Inflammatory macrophage (primary cell): ENCODE results near the gene GALNT7.
"Not testable (repeated sequence)": the region's sequence is repeated elsewhere in the genome, so short reads cannot be mapped to it uniquely, and the experiment has no call there.

Experiments
- DNase-seq, 2 donors: peaks; one replicate each; pipeline ENCODE4 v3.0.0-alpha.2; 2020 to 2022

Gene GALNT7

DNA sequence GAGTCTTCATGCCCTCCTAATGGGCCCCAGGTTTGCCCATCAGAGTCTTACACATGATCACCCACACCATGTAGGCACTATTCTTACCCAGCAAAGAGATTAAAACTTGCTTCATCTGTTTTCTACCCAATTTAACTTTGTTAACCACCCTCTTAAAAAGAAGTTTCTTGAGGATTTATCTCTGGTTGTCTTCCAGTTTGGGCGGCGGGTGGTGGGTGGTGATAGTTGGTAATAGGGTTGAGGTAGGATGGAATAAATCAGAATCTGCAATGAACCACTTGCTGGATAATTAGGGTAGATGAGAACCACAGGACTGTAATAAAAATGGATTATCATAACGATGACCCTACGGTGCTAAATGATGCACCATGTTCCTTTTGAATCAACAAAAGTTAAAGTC is 30.9 kb downstream of the GALNT7 start:
- DNase-seq = no peak

DNA sequence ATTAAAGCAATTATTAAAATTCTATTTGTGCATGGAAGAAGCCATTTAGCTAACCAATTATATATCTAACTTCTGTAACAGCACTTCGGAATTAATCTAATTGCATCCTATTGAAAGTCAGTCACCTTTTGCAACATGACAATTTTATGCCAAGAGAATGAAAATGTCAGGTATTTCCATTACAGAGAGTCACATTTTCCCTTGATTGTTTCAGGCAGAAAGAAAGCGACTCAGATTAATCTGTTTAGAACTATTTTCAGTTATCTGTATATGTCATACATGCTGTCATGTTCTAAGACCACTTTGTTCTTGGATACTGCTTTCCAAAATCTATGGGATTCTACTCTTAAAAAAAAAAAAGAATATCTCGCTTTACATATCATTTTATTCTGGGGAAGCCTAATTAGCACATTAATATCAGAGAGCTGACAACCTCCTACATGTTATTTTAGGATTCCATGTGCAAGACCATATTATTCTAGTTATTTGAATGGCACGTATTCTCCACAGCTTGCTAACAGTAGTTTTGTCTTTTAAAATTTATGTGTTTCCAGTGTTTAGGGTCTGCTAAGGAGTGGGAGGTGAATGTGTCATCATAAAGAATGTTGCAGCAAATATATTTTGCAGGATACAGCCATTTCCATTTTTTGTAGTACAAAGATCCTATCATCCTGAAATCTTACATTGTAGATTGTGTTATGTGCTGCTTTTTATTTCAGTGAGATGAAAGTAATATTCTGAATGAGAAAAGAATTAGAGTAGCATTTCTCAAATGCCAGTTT is 31.7 kb downstream of the GALNT7 start:
- DNase-seq = no peak

- DNase-seq = no peak
Observed at GRCh38 chr4:173202395-173202794, 33.8 kb downstream of the GALNT7 start.

GRCh38 chr4:173205656-173206055 is 37.0 kb downstream of the GALNT7 start:
- no peak for DNase-seq

DNA sequence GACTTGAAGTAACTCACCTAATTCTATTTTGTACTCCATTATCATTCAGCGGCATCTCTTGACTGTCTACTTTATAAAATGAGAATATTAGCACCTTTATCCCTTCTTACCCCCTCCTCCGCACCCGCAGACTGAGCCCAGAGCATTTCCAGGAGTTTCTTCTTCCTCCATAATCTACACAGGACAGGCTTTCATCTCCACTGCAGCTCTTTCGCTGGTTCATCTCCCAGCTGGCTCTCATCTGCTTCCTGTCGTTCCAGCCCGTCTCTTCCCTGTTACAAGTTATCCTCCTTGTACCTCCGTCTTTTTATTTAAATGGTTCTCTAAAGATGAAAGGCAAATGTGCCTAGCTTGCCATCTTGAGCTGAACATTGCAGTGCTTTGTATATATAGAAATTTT is 39.8 kb downstream of the GALNT7 start:
- DNase-seq = no peak

- DNase-seq = no peak
Observed at GRCh38 chr4:173211222-173211621, 42.6 kb downstream of the GALNT7 start.

- no peak for DNase-seq
Observed at GRCh38 chr4:173211838-173212237, 43.2 kb downstream of the GALNT7 start.

DNA sequence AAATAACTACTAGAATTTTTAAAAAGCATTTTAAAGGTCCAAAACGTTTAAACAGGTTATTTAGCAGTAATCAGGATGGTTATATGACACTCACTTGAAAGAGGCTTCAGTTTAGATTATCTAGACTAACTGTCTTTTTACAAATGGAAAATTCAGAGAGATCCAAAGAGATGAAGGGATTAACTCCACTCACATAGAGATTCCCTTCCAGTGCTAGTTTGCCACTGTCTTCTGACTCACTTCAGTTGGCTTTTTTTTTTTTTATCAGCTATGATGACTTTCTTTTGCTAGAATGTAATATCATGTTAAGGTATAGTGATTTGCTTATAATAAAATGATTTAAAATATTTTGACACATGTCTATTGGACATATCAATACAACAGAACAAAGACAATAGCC is 43.8 kb downstream of the GALNT7 start:
- DNase-seq = no peak

DNA sequence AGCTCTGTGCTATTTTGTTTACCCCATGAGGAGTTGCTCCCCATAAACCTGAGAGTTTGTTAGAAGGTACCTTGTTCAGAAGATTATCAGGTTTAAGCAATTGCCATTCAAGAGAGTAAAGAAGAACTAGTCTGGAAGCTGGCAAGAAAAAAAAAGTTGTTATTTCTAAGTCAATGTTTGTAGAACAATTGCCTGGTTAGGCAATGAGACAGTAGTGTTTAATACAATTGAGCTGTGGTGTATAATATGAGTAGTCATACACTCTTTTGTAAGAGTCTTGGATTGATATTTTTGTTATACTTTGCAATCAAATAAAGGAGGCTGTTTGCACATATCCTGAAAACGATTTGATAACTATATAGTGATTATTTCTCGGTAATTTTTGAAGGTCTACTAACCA is 44.7 kb downstream of the GALNT7 start:
- DNase-seq = no peak

- DNase-seq = no peak
Observed at GRCh38 chr4:173214231-173214630, 45.6 kb downstream of the GALNT7 start.

DNA sequence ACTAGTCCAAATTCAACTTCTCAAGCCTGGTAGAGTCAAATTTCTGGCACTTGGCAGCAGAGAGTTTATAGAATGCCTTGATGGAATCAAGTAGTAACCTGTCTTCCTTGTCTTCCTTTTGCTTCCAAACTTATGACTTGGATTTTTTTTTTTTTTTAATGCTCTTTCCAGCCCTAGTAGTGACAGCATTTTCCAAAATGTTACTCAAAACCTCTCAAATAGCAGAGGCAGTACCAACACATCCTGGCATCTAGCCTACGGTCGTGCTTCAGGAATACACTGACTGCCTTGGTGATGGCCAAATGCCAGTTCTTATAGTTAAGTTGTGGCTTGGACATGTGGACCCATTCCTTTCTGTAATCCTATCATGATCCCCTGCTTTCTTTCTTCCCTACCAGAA is 46.0 kb downstream of the GALNT7 start:
- no peak for DNase-seq

DNA sequence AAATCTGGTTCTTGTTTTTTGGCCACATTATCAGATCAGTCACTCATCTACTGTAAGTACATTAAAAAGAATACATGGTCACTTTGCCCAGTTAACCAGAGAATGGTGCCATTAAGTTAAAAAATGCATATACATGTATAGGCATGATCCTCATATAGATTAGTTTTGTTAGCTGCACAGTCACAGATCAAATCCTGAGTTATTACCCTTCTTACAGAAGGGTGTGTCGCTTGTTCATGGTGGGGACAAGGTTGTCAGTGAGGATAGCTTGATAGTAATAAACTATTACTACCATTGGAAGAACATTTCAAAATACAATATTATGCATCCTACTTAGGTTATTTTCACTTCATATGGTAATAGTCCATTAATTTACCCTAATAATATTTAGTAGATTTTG is 48.5 kb downstream of the GALNT7 start:
- no peak for DNase-seq

- peak in 1 of 2 donors; percentile 26 for DNase-seq
Observed at GRCh38 chr4:173217727-173218126, 49.1 kb downstream of the GALNT7 start.

GRCh38 chr4:173218411-173219125 is 50.0 kb downstream of the GALNT7 start:
- DNase-seq = no peak

GRCh38 chr4:173219126-173219437 is 50.5 kb downstream of the GALNT7 start:
- DNase-seq = not testable (repeated sequence)

DNA sequence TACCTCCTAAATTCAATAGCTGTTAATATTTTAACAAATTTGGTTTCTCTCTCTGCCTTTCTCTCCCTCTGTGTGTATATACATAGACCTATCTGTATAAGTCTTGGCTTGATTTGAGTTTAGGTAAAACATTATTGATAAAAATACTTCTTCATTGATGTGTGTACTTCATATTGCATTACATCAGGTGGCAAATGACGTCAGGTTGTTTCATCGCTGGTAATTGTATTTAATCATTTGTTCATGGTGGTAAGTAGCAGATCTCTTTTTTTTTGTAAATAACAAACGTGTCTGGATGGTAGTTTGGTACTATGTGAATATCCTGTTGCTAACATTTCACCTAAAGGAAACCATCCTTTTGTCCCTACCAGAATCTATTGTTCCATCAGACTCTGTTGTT is 55.1 kb downstream of the GALNT7 start:
- no peak for DNase-seq

- no peak for DNase-seq
Observed at GRCh38 chr4:173226401-173226888, 57.8 kb downstream of the GALNT7 start.

GRCh38 chr4:173227756-173228155 is 59.1 kb downstream of the GALNT7 start:
- DNase-seq = peak; percentile 22 to 34

GRCh38 chr4:173230062-173230461 is 61.5 kb downstream of the GALNT7 start:
- peak in 1 of 2 donors; percentile 2 for DNase-seq

DNA sequence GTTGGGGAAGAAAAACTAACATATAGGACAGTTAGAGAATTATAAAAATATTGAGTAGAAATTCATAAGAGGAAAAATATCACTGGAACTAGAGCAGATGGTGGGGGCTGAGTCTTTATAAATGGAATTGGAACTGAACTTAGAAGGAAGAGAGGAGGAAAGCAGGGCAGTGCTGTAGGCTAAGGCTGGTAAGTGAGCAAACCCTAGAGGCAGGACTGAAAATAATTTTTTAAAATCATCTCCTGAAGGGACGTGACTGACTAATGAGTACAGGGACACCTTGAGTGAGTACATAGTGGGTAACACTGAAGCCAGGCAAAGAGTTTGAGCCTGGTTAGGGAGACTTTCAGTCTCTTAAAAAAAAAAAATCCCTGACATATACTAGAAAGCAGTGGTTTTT is 63.3 kb downstream of the GALNT7 start:
- DNase-seq = peak; percentile 17 to 19

GRCh38 chr4:173233857-173234256 is 65.2 kb downstream of the GALNT7 start:
- no peak for DNase-seq

- no peak for DNase-seq
Observed at GRCh38 chr4:173235050-173235449, 66.4 kb downstream of the GALNT7 start.

GRCh38 chr4:173236301-173236700 is 67.7 kb downstream of the GALNT7 start:
- no peak for DNase-seq

- DNase-seq = no peak
Observed at GRCh38 chr4:173237152-173237551, 68.5 kb downstream of the GALNT7 start.
